H1 (cell line): ENCODE results near the gene U2AF1L4. TPM values are rescaled to one million over a fixed set of nuclear protein-coding genes. Genes with fewer than 3 reads are reported as not detected.

Source experiments
- CTCF ChIA-PET: fragments of 300-600 bp; sonication (Branson Sonifier 250); formaldehyde crosslinking; loops from one replicate; lab custom pipeline; 2021; ENCODE audit not compliant: partially characterized antibody; lab: Charles Lee
- POLR2A ChIA-PET: fragments of 300-600 bp; sonication (Branson Sonifier 250); formaldehyde crosslinking; loops from one replicate; lab custom pipeline; 2021; ENCODE audit warnings: inconsistent platforms; ENCODE audit not compliant: partially characterized antibody; lab: Charles Lee
- DNase-seq, 2 experiments: peaks; one replicate each; pipeline versions ENCODE4 v3.0.0 to v3.0.0-alpha.2; 2010 to 2022; ENCODE audit warnings: low spot score in 2 of 2, low read depth in 1 of 2, mixed read lengths in 1 of 2
- FAIRE-seq: peaks from 2 replicates; lab custom pipeline; 2011; peaks lifted over from hg19 to GRCh38; lab: Jason Lieb, UNC
- H2AFZ ChIP-seq: 2 replicates; pipeline ENCODE4 v1.8.1; 2012; ENCODE audit warnings: low read length, inconsistent platforms
- H2AK5ac ChIP-seq: 2 replicates; pipeline ENCODE4 v1.6.1; 2013; ENCODE audit warnings: low read depth, low read length
- H2BK120ac ChIP-seq: replicated peaks from 2 replicates; pipeline ENCODE3; 2013; ENCODE audit warnings: low read depth, low read length, inconsistent platforms
- H2BK12ac ChIP-seq: 2 replicates; pipeline ENCODE4 v1.6.1; 2013; ENCODE audit warnings: low read depth, low read length
- H2BK15ac ChIP-seq: 2 replicates; pipeline ENCODE4 v1.6.1; 2013; ENCODE audit warnings: low read length
- H2BK20ac ChIP-seq: 2 replicates; pipeline ENCODE4 v1.6.1; 2013; ENCODE audit warnings: low read length
- H2BK5ac ChIP-seq: 2 replicates; pipeline ENCODE4 v1.6.1; 2013; ENCODE audit warnings: low read depth, low read length
- H3K14ac ChIP-seq: 2 replicates; pipeline ENCODE4 v1.6.1; 2013; ENCODE audit warnings: inconsistent platforms; ENCODE audit not compliant: insufficient read length
- H3K18ac ChIP-seq: 2 replicates; pipeline ENCODE4 v1.6.1; 2013; ENCODE audit warnings: low read length; ENCODE audit errors: extremely low read depth
- H3K23ac ChIP-seq: 2 replicates; pipeline ENCODE4 v1.6.1; 2013; ENCODE audit warnings: inconsistent platforms; ENCODE audit not compliant: insufficient read length
- H3K23me2 ChIP-seq: 2 replicates; pipeline ENCODE4 v1.6.1; 2013; ENCODE audit warnings: low read depth, low read length
- H3K27ac ChIP-seq: 2 replicates; pipeline ENCODE4 v1.6.1; 2011; ENCODE audit warnings: low read depth, low read length, inconsistent platforms
- H3K27me3 ChIP-seq, 4 experiments: replicated peaks in 1 of 4; 1 replicate in 1 of 4; 2 replicates in 3 of 4; pipeline versions ENCODE4 v1.6.1 to v1.8.1; 2011 to 2013; ENCODE audit warnings: low read length in 3 of 4, mild to moderate bottlenecking in 3 of 4, inconsistent platforms in 2 of 4, mixed read lengths in 2 of 4, moderate library complexity in 1 of 4; ENCODE audit not compliant: control insufficient read depth in 3 of 4, insufficient read depth in 3 of 4; ENCODE audit errors: extremely low read depth in 1 of 4
- H3K36me3 ChIP-seq, 4 experiments: 2 replicates each; pipeline versions ENCODE4 v1.6.1 to v1.8.1; 2011 to 2013; ENCODE audit warnings: mild to moderate bottlenecking in 4 of 4, low read length in 3 of 4, moderate library complexity in 2 of 4, control low read depth in 1 of 4, inconsistent platforms in 1 of 4; ENCODE audit not compliant: insufficient read depth in 4 of 4, control insufficient read depth in 2 of 4
- H3K4ac ChIP-seq: replicated peaks from 2 replicates; pipeline ENCODE3; 2013; ENCODE audit warnings: low read length, low read depth, mixed read lengths, inconsistent platforms; ENCODE audit not compliant: insufficient read length
- H3K4me1 ChIP-seq, 4 experiments: replicated peaks in 1 of 4; 1 replicate in 1 of 4; 2 replicates in 3 of 4; pipeline versions ENCODE4 v1.6.1 to v1.8.1; 2011 to 2013; ENCODE audit warnings: low read length in 3 of 4, inconsistent platforms in 2 of 4, mixed read lengths in 1 of 4; ENCODE audit not compliant: insufficient read depth in 4 of 4, control insufficient read depth in 3 of 4
- H3K4me2 ChIP-seq, 2 experiments: 2 replicates each; pipeline versions ENCODE4 v1.6.1 to v1.8.1; 2011 to 2013; ENCODE audit warnings: low read depth in 2 of 2, low read length in 2 of 2, control low read depth in 1 of 2, inconsistent platforms in 1 of 2, mild to moderate bottlenecking in 1 of 2; ENCODE audit not compliant: insufficient read depth in 1 of 2
- H3K4me3 ChIP-seq, 4 experiments: fragments of 200-600, 300-600 bp in 1 of 4; sonication (generic), shearing (Covaris generic), sonication (Bioruptor Twin) in 1 of 4; 2 replicates each; pipeline versions ENCODE4 v1.5.1 to v1.8.1; 2011 to 2016; ENCODE audit warnings: low read length in 4 of 4, low read depth in 3 of 4, control low read depth in 2 of 4, inconsistent platforms in 2 of 4, mild to moderate bottlenecking in 2 of 4, mixed read lengths in 1 of 4, moderate library complexity in 1 of 4; ENCODE audit not compliant: insufficient read depth in 2 of 4; ENCODE audit errors: extremely low read depth in 1 of 4
- H3K56ac ChIP-seq: replicated peaks from 2 replicates; pipeline ENCODE3; 2013; ENCODE audit warnings: low read depth, mild to moderate bottlenecking, mixed read lengths, low read length, inconsistent platforms; ENCODE audit not compliant: insufficient read length
- H3K79me1 ChIP-seq: 2 replicates; pipeline ENCODE4 v1.6.1; 2013; ENCODE audit warnings: low read depth, low read length, control low read depth
- H3K79me2 ChIP-seq, 2 experiments: 2 replicates each; pipeline versions ENCODE4 v1.6.1 to v1.8.1; 2012 to 2013; ENCODE audit warnings: low read length in 2 of 2, mild to moderate bottlenecking in 2 of 2, inconsistent platforms in 1 of 2; ENCODE audit not compliant: insufficient read depth in 2 of 2, control insufficient read depth in 1 of 2
- H3K9ac ChIP-seq, 4 experiments: replicated peaks in 1 of 4; 1 replicate in 1 of 4; 2 replicates in 3 of 4; pipeline versions ENCODE4 v1.6.1 to v1.8.1; 2011 to 2013; ENCODE audit warnings: low read depth in 3 of 4, low read length in 3 of 4, control low read depth in 2 of 4, mild to moderate bottlenecking in 2 of 4, moderate library complexity in 2 of 4, inconsistent platforms in 1 of 4; ENCODE audit errors: extremely low read depth in 1 of 4
- H3K9me3 ChIP-seq, 2 experiments: 2 replicates each; pipeline versions ENCODE4 v1.6.1 to v1.8.1; 2012 to 2013; ENCODE audit warnings: mild to moderate bottlenecking in 2 of 2, moderate library complexity in 2 of 2, control low read depth in 1 of 2, inconsistent platforms in 1 of 2, low read depth in 1 of 2, low read length in 1 of 2, mixed read lengths in 1 of 2; ENCODE audit not compliant: insufficient read depth in 2 of 2
- H4K20me1 ChIP-seq, 2 experiments: replicated peaks in 1 of 2; 2 replicates each; pipeline versions ENCODE3 to v1.8.1; 2011 to 2013; ENCODE audit warnings: inconsistent platforms in 2 of 2, low read length in 2 of 2, mild to moderate bottlenecking in 1 of 2; ENCODE audit not compliant: insufficient read depth in 2 of 2, control insufficient read depth in 1 of 2
- H4K5ac ChIP-seq: 2 replicates; pipeline ENCODE4 v1.6.1; 2013; ENCODE audit warnings: low read length, low read depth, mixed read lengths, inconsistent platforms; ENCODE audit not compliant: insufficient read length
- H4K8ac ChIP-seq: 2 replicates; pipeline ENCODE4 v1.8.0; 2013; ENCODE audit warnings: mild to moderate bottlenecking, moderate library complexity, low read length, inconsistent platforms; ENCODE audit not compliant: insufficient read depth; ENCODE audit errors: extremely low read depth
- H4K91ac ChIP-seq: replicated peaks from 2 replicates; pipeline ENCODE3; 2013; ENCODE audit warnings: low read length, mixed read lengths, inconsistent platforms; ENCODE audit not compliant: insufficient read length
- BCL11A ChIP-seq, 2 experiments: IDR thresholded peaks; one replicate each; pipeline ENCODE4 v1.6.1; 2011; ENCODE audit warnings: low read depth in 2 of 2, low read length in 2 of 2, mild to moderate bottlenecking in 2 of 2
- WGBS, 2 experiments: shearing (Covaris generic) in 1 of 2; methylation state at CpG; one replicate each; pipeline versions ENCODE4 v1.1.6 to v1.1.7; 2013 to 2015; ENCODE audit warnings: low lambda C conversion rate in 2 of 2, mixed read lengths in 2 of 2, inconsistent platforms in 1 of 2, low coverage in 1 of 2, missing lambda C conversion rate in 1 of 2; ENCODE audit not compliant: insufficient replicate concordance in 2 of 2, insufficient coverage in 1 of 2, insufficient read length in 1 of 2; ENCODE audit errors: extremely low coverage in 1 of 2, missing lambda C conversion rate in 1 of 2; 5-methylcytosine and 5-hydroxymethylcytosine counted together
- polyA plus RNA-seq, 7 experiments: library from polyadenylated mRNA; depleted of rRNA in 3 of 7; stranded (reverse) in 5 of 7; unstranded in 2 of 7; fragments of >200 nt in 5 of 7; fragments of 200-250 nt in 2 of 7; gene quantifications; 1 replicate in 5 of 7; 2 replicates in 1 of 7; 4 replicates in 1 of 7; pipeline versions ENCODE4 v1.2.1 to v1.2.3, GENCODE V29; 2011 to 2013; ENCODE audit warnings: missing spikeins in 2 of 7, mixed read lengths in 2 of 7
- total RNA-seq: library from RNA; stranded (reverse); fragmentation: NEBNext Ultra II Directional; extraction: Animal tissue kit (Norgen Biotek cat#: 25700); gene quantifications from 2 replicates; pipeline ENCODE4 v1.2.1, GENCODE V29; 2021

U2AF1L4 gene
- total and polyA plus RNA-seq, 2 of the 8 experiments (the other 6 are each of a cell fraction or from before 2014, with no cell fraction given) = 15.1 to 32.7 TPM

DNA sequence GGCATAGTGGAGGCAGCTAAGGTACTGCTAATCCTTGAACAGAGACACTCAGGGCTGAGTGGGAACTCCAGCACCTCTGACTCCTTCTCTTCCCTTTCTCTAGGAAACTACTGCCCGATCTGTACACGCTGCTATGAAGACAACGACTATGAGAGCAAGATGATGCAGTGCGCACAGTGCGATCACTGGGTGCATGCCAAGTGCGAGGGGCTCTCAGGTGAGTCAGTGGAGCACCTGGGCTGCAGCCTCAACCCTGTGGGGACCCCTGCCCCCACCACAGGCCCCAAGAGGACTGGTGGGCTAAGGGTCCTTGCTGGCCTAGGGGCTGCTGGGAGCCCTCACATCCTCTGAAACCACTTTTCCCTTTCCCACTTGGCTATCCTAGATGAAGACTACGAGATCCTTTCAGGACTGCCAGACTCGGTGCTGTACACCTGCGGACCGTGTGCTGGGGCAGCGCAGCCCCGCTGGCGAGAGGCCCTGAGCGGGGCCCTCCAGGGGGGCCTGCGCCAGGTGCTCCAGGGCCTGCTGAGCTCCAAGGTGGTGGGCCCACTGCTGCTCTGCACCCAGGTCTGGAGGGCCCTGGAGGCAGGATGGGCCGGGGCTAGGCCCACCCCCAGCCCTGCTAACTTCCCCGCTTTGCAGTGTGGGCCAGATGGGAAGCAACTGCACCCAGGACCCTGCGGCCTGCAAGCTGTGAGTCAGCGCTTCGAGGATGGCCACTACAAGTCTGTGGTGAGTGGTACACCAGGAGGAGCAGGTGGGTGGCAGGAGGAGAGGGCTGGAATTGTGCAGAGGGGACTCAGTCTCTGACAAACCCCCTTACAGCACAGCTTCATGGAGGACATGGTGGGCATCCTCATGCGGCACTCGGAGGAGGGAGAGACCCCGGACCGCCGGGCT is 17.9 kb downstream of the U2AF1L4 start:
- 97% methylated on average over 20 of the region's 25 CpGs; no CpG with 5 or more reads in 1 of the 2 experiments for WGBS, 2 experiments
- H3K23ac ChIP-seq = no peak overlapping the region
- no peaks in the 10 kb centered on the region for H3K9me3 ChIP-seq
- H2BK5ac ChIP-seq = no peak overlapping the region
- FAIRE-seq (no peak), DNase-seq (no peak)
- no peaks in the 10 kb centered on the region for H3K4me1 ChIP-seq
- no peak overlapping the region for H3K4ac ChIP-seq
- no peak overlapping the region for H3K56ac ChIP-seq
- no peak overlapping the region for H2BK120ac ChIP-seq
- no peak overlapping the region for H2AFZ ChIP-seq
- H3K9ac ChIP-seq = no peak overlapping the region
- no peak overlapping the region for H3K4me2 ChIP-seq
- H3K14ac ChIP-seq = no peak overlapping the region
- TF ChIP-seq BCL11A (IDR thresholded peaks at IDR 0.05; ENCODE audit: low read depth in 2 of 2, low read length in 2 of 2) = no peak
- H4K20me1 ChIP-seq = peaks cover 12 to 18% of the 10 kb centered on the region in 2 experiments
- no peak overlapping the region for H4K5ac ChIP-seq
- H2BK12ac ChIP-seq = no peak overlapping the region
- no peaks in the 10 kb centered on the region for H3K27me3 ChIP-seq
- ChIA-PET POLR2A (interaction anchor here (1.3 to 6.1 kb wide), 5 partner anchors 9 to 19 kb away, joined by 3 to 39 read pairs (median 12); partner anchors contain the start of genes KMT2B, PSENEN and U2AF1L4), CTCF (interaction anchor here (1.1 to 11.8 kb wide), 3 partner anchors 11 to 35 kb away, joined by 3 to 80 read pairs (median 7); partner anchors contain the start of gene IGFLR1)
- H3K18ac ChIP-seq = no peak overlapping the region
- no peak overlapping the region for H2BK15ac ChIP-seq
- no peaks in the 10 kb centered on the region for H3K79me1 ChIP-seq
- no peak overlapping the region for H2BK20ac ChIP-seq
- no peaks in the 10 kb centered on the region for H3K23me2 ChIP-seq
- no peaks in the 10 kb centered on the region; a peak in 1 of 4 replicates for H3K79me2 ChIP-seq
- no peak overlapping the region for H3K4me3 ChIP-seq
- H3K36me3 ChIP-seq = peaks cover 45 to 83% (median 82%) of the 10 kb centered on the region in 4 experiments
- H2AK5ac ChIP-seq = no peak overlapping the region
- H3K27ac ChIP-seq = no peak overlapping the region
- H4K91ac ChIP-seq = no peak overlapping the region
- H4K8ac ChIP-seq = no peak overlapping the region
